ENCODE measurements around the gene LRP1. TPM values are rescaled to one million over a fixed set of nuclear protein-coding genes. Genes with fewer than 3 reads are reported as not detected.

Gene LRP1
- total and polyA plus RNA-seq, 2 experiments from 2014 or later = 28.5 to 77.5 TPM

DNA sequence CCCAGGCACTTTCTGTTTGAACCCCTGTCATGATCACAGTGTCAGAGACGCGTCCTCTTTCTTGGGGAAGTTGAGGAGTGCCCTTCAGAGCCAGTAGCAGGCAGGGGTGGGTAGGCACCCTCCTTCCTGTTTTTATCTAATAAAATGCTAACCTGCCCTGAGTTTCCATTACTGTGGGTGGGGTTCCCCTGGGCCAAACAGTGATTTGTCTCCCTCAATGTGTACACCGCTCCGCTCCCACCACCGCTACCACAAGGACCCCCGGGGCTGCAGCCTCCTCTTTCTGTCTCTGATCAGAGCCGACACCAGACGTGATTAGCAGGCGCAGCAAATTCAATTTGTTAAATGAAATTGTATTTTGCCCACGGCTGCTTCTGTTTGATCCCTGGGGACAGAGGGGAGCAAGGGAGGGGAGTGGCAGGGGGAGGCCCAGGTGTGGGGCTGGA is 106.3 kb downstream of the LRP1 start:
- Histone ChIP-seq H3K36me3 (peaks cover 17% of the 10 kb centered on the region), H3K9me3 (ENCODE audit: low read depth) (no peaks in the 10 kb centered on the region), H3K4me3 (no peak overlapping the region), H3K4me1 (ENCODE audit: low read depth) (peaks cover 7% of the 10 kb centered on the region), H3K27me3 (peaks cover 66% of the 10 kb centered on the region), H3K27ac (no peak overlapping the region)
- no peak for TF ChIP-seq CTCF (IDR thresholded peaks at IDR 0.05; ENCODE audit: low read depth, low read length)
- no peak for DNase-seq (ENCODE audit: low read depth in 1 of 2, low spot score in 1 of 2)

GRCh38 chr12:57235017-57235727 is 106.9 kb downstream of the LRP1 start:
- H3K9me3 ChIP-seq (ENCODE audit: low read depth) = no peaks in the 10 kb centered on the region
- no peak overlapping the region for H3K4me3 ChIP-seq
- H3K27me3 ChIP-seq = peaks cover 72% of the 10 kb centered on the region
- TF ChIP-seq CTCF (IDR thresholded peaks at IDR 0.05; ENCODE audit: low read depth, low read length) = peak; percentile 23
- no peak overlapping the region for H3K27ac ChIP-seq
- peak in 1 of 2 donors; percentile 82 for DNase-seq (ENCODE audit: low read depth in 1 of 2, low spot score in 1 of 2)
- peaks cover 10% of the 10 kb centered on the region for H3K4me1 ChIP-seq (ENCODE audit: low read depth)
- peaks cover 17% of the 10 kb centered on the region for H3K36me3 ChIP-seq

GRCh38 chr12:57235728-57236131 is 107.4 kb downstream of the LRP1 start:
- Histone ChIP-seq H3K27ac (no peak overlapping the region), H3K4me1 (ENCODE audit: low read depth) (peaks cover 10% of the 10 kb centered on the region), H3K9me3 (ENCODE audit: low read depth) (no peaks in the 10 kb centered on the region), H3K36me3 (peaks cover 17% of the 10 kb centered on the region), H3K27me3 (peaks cover 77% of the 10 kb centered on the region), H3K4me3 (no peak overlapping the region)
- TF ChIP-seq CTCF (IDR thresholded peaks at IDR 0.05; ENCODE audit: low read depth, low read length) = no peak
- no peak for DNase-seq (ENCODE audit: low read depth in 1 of 2, low spot score in 1 of 2)

DNA sequence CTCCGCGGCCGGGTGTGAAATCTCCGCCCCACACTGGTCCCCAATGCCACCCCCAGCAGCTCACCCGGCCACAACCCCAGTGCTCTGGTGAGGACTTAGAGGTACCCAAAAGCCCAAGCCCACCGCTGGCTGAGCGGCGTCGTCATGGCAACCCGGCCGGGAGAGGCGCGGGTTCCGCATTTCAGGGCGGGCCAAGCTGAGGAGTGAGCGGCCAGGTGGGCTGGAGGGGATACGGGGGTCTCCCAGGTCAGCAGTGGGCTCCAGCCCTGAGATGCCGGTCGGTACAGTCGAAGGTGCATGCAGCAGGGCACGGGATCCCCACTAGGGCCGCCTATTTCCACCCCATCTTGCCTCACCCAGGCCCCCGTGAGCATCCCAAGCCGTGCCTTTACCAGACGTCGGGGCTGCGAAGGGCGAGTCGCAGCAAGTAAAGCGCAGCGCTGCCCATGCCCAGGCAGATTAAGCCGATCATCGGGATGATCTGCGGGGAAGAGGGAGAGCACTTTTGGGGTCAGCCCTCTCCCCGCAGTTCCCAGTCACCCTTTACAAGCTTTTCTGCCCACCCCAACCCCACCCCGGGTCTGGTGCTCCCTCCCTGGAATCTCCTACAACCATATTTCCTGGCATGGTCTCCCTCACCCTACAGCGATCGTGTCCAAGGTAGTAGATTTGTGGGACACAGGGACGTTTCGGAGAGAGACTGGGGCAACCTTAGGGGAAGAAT is 108.1 kb downstream of the LRP1 start:
- Histone ChIP-seq H3K9me3 (ENCODE audit: low read depth) (no peaks in the 10 kb centered on the region), H3K36me3 (peaks cover 17% of the 10 kb centered on the region), H3K27ac (no peak overlapping the region), H3K27me3 (peaks cover 84% of the 10 kb centered on the region), H3K4me3 (no peak overlapping the region), H3K4me1 (ENCODE audit: low read depth) (peaks cover 10% of the 10 kb centered on the region)
- no peak for DNase-seq (ENCODE audit: low read depth in 1 of 2, low spot score in 1 of 2)
- TF ChIP-seq CTCF (IDR thresholded peaks at IDR 0.05; ENCODE audit: low read depth, low read length) = no peak

- no peak for DNase-seq (ENCODE audit: low read depth in 1 of 2, low spot score in 1 of 2)
- H3K4me1 ChIP-seq (ENCODE audit: low read depth) = peaks cover 10% of the 10 kb centered on the region
- H3K36me3 ChIP-seq = peaks cover 17% of the 10 kb centered on the region
- H3K27ac ChIP-seq = no peak overlapping the region
- no peaks in the 10 kb centered on the region for H3K9me3 ChIP-seq (ENCODE audit: low read depth)
- no peak for TF ChIP-seq CTCF (IDR thresholded peaks at IDR 0.05; ENCODE audit: low read depth, low read length)
- peaks cover 91% of the 10 kb centered on the region for H3K27me3 ChIP-seq
- no peak overlapping the region for H3K4me3 ChIP-seq
Observed at GRCh38 chr12:57236925-57237595, 108.8 kb downstream of the LRP1 start.

Measured in cardiac muscle cell (in vitro differentiated cells and primary cell).